Lower leg skin (tissue), 3 donors: ENCODE data around the gene DIP2C.

Source experiments
- CTCF ChIP-seq, 3 donors: fragments of 450-650 bp; IDR thresholded peaks; one replicate each; pipeline ENCODE4 v1.5.1; 2016; ENCODE audit warnings: antibody characterized with exemption in 3 of 3, mild to moderate bottlenecking in 3 of 3, moderate library complexity in 2 of 3
- POLR2A ChIP-seq, 2 donors: fragments of 450-650 bp; IDR thresholded peaks; one replicate each; pipeline ENCODE4 v1.6.1; 2016 to 2017; ENCODE audit warnings: antibody characterized with exemption in 2 of 2, mild to moderate bottlenecking in 1 of 2, moderate library complexity in 1 of 2

GRCh38 chr10:267705-268104, 421.8 kb downstream of the DIP2C start:
- no peak for TF ChIP-seq CTCF (IDR thresholded peaks at IDR 0.05)
- TF ChIP-seq POLR2A (IDR thresholded peaks at IDR 0.05), result no peak
